ENCODE results near the gene GLI3.

Gene GLI3

DNA sequence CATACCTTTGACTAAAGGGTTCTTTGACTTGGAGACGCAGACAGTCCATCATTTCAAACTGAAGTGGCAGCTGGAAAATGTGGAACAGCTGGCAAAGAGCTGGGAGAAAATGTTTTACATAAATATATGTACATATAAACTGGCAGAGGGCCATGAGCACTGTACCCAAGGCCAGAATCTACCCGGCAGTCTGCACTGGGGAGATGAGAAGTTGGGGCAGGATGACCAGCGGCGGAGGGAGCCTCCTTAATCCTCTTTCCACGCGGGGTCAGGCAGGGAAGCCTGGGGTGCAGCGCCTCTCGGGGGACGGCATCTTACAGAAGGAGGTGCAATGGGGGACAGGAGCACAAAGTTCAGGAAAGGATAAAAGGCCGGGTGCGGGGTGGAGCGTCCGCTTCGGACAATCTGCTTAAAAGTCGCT is 1.3 kb downstream of the GLI3 start:
- no peak for DNase-seq

DNA sequence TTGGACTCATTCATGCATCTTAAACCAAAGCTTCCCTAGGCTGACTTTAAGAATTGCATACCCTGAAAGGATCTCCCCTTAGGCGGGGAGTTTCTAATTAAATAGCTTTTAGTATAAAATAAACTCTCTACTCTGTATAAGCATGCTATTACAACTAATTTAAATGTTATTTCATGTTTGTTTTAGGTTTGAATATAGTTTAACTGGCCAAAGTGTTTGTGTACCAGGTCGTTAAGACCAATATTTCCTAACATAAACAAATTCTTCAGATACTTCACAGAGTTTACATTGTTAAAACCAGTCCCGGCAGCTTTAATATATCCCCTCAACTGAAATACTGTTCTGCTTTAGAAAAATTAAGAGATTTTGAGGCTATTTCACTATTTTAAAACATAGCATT is 2.3 kb downstream of the GLI3 start:
- DNase-seq, result no peak

DNA sequence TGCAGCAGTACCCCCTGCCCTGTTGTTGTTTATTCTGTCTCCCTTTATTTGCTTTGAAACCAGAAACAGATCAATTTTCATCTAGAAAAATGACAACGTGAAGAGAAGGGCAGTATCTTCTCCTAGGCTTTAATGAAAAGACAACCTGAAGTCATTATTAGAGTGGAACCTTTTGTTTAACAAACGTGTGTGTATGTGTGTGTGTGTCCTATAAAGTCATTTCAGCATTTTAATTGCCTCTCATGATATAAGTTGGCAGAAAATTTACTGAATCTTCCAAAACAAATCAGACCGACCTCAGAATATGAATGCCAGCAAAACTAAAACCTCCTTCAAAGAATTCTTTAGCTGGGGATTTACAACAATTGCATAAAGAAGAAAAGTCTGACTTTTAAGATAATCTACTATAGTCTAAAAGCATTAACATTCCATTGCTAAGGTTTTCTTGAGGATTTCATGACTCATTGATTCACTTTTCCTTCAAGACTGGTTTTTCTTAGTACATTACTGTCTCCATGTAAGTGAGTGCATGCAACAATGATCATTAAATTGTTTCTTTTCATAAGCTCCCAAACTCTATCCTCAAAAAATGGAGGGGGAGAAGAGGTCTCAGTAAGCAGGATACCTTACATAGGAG is 3.2 kb downstream of the GLI3 start:
- no peak for DNase-seq

DNA sequence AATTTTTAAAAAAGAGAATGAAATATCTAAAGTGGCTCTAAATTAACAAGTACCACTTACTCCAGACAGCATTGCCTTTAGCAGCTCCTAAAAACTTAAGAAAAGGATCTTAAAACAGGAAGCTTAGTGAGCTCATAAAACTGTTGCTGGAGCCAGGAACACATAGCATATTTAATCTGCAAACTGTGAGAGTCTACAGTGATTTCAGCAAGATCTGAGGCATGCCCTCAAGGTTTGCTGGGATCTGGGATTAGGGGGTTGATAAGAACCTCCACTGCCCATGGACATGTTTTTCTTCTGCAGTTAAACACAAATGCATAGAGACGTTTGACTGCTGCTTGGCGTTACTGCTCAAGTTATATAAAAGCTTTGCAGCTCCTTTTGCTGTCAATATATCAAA is 3.8 kb downstream of the GLI3 start:
- no peak for DNase-seq

DNA sequence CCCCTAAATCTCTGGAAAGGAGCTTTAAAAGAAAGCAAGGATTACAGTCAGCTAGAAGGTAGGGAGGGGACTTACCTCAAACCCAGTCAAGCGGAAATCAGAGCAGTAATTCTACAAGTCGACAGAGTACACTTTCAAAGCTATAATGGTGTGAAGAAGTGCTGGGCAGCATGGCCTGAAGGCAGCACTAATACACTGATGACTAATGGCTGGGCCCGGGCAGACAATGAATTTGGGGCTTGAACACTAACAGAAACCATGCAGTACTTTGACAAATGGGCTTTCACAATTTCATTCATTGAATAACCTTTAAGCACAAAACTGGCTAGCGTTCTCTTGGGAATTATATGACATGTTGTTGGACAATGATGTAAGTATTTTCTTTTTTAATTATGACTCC is 4.7 kb downstream of the GLI3 start:
- no peak for DNase-seq

DNA sequence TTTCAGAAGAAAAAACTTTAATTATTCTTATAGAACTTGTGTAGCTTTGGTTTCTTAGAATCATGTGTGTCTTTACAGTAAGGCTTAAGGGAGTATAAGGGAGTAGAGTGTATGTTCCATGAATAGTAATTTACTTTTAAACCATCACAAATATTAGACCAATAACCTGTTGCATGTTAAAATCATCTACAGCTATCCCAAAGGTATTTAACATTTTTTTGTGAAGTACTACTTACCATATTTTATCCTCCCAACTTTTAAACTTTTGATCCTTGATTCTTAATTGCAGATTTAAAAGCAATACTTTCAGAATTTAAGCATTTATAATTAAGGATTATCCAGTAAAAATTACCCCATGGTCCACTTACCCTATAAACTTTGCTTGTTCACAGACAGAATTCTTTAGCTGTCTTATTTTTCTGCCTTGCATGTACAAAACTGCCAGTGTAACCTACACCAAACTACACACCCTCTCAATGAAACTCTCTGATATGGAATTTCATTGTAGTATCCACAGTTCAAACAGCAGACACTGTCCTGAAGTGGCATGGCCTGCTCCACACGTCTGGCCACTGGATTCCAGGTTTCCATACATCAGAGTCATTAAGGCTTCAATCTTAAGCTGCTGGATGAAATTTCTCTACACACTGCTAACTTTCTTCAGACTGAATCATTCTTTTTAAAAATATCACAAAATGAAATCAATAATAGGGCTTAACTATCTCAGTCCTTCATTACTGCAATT is 5.8 kb downstream of the GLI3 start:
- no peak for DNase-seq

DNA sequence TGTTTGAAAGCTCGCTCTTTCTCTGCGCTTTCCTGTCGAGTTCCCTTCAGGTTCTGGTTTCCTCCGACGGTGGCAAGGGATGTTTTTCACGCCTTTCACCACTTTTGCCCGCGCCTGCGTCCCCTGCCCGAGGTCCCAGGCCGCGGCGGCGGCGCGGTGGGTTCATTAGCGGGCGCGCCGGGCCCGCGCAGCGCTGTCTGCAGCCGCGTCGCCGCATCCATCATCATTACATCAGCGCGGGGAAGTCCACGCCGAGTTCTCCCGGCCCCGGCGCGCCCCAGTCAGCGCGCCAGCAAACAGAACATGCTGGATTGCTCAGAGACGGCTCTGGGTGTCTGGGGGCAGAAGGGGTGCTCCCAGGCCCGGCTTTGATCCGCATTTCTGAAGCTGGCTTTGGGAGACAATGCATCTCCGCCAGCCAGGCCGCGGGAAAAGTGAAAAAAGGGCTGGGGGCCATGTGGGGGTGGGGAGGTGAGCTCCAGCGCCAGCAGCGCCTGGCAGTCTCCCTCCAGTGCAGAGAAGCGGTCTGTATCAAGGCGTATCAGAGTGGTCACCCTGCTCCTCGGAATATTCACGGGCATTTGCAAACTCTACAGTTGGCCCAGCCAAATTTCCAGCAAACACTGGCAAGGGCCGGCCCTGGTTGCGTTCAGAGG is 8.9 kb downstream of the GLI3 start:
- DNase-seq, result no peak

DNA sequence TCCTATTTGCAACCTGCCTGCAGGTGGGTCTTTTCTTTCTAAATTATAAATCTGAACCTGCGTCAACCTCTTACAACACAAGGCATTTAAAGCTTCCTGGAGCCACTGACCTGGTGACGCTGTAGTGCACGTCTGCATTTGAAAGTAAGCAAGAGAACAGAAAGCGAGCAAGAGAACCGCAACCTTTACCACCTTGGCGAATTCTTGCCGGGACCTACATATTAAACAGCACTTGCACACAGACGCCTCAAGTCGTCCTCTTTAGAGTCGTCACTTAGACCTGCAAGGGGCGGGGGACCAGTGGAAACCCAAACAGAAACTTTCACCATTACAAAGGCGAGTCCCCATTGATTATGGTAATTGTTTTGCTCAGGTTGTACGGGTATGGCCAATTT is 9.5 kb downstream of the GLI3 start:
- DNase-seq, result no peak

DNA sequence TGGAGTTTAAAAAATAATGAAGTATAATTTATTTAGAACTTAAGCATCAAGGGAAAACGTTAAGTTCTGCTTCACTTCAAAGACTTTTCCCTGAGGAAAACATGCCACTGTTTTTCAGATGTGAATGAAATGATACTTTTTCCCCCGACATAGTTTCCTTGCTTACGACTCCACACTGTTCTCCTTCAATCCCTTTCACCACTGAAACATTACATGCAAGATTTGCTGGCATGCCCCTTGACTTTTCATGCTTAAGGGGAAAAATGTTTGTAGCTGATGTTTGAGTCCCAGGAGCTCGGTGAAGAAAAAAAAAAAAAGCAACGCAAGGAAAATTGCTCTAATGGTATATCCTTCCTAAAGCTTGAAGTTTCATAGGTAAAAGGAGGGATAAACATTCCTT is 10.0 kb downstream of the GLI3 start:
- DNase-seq, result no peak

DNA sequence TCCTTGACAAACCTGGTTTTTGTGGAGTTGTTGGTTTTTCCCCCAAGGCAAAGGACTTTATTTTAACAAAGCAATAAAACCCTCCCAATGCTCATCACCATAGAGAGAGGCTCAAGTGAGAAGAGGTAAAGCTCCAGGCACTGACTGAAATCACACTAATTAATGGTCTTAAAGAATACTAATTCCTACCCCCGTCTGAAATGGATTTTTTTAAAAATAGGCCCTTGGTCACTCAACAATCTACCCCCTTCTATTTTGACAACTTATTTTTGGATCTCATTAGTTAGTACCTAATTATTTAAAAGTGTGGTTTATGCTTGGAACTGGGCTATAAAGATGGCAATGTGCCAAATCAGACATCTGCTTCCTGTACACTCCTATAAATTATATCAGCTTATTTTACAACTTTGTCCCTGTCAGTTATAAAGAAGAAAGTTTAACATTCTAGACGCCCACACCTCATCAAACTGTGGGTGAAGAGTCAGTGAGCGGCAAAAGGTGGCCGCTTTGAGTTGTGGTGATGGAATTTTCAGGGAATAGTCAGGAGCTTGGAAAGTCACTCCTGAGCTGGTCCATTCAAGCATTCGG is 10.6 kb downstream of the GLI3 start:
- DNase-seq, result no peak

DNA sequence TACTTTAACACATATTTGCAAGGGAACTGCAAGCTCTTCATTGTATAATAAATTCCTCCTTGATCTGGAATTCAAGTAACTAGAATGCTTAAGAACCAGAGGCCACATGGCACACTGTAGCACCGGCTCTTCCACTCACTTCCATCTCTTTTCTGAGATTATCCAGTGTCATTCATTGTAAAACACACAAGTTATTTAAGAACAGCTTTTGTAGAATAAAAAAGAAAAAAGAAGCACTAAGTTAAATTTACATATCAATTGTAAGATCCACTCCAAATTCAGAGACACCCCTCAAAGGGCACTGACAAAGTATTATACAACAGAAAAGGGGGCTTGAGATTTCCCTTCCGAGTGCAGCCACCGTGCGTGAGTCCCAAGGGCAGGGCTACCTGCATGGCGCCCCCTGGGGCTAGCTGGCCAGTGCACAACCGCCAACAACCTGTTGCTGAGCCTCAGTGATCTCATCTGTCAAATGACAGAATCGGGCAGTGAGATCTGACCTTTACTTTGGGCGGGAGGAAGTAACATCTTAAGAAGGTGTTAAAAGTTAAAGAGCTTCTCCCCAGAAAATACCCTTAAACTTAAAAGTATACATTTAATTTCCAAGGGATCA is 12.5 kb downstream of the GLI3 start:
- no peak for DNase-seq

DNA sequence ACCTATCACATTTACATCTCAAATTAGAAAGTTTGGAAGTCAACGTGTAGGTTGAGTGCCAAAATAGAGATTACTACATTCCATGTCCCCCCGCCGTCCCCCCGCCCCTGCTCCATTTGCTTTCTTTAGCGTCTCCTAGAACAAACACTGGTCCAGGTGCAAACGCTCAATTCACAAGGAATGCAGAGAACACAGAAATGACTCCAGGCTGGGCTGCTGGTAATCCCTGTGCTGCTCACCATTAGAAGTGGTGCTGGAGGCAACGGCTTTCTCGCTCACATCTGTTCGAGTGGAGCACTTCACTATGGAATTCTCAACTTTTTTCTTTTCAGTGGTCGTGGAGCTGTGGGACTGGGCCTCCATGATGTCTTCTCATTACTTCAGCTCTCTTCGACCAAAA is 14.1 kb downstream of the GLI3 start:
- DNase-seq, result no peak

DNA sequence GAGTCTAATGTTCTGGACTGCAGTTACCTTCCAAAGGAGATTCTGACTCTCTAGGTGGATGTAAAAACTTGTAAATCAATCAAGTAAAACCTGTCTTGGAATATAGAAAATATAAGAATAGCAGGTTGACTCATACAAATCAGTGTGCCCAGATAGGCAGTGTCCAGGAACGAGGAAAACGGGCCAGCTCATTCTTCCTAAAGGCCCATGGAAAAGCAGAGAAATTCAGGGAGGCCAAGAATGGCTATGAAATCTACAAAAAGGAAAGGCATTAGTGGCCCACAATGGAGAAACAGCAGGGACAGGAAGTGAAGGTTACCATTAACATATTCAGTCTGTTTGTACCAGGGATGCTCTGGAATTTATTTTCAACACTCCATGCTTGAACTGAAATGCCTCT is 14.9 kb downstream of the GLI3 start:
- no peak for DNase-seq

DNA sequence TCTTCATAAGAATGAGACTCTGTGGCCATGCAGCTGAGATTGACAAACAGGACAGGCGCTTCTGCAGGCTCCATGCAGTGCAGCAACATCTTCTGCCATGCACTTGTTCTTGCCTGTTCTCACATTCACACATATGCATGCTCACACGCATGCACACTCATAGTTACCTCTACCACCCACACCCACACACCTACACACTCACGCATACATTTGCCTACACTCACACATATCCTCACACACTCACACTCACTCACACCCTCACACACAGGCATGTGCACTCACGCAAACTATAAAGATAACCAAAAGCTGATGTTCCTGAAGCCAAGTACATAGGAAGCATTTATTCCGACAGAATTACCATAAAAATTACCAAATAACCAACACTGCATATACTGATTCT is 15.7 kb downstream of the GLI3 start:
- no peak for DNase-seq

DNA sequence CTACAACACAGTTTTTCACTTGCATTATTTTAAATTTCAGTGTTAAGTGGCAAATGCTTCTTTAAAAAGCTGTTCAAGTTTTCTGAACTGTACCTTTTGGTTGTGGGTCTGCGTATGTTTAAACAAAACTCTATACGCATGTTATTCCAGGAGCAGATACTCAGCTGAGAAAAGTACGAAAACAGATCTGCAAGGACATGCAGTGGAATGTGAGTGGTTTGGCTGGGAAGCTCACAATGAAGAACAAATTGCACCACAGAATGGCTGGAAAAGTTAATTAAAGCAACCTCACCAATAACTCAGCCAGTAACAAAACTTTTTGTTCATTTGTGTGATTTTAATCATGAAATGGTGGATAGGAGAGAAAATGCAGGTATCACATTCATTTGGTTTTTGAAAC is 17.6 kb downstream of the GLI3 start:
- no peak for DNase-seq

DNA sequence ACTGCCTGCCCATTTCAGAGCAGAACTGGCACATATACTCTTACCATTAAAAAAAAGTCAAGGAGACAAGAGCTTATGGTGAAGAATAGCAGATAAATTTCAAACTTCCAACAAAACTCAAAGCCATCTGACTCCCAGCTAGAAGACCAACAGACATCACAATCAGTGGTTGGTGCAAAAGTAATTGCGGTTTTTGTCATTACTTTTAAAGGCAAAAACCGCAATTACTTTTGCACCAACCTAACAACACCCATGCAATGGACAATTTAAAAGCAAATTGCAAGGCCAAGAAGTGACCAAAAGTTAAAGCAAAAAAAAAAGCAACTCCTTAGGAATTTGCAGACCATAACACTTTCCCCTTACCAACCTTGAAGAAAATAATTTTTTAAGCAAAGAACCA is 18.8 kb downstream of the GLI3 start:
- no peak for DNase-seq

DNA sequence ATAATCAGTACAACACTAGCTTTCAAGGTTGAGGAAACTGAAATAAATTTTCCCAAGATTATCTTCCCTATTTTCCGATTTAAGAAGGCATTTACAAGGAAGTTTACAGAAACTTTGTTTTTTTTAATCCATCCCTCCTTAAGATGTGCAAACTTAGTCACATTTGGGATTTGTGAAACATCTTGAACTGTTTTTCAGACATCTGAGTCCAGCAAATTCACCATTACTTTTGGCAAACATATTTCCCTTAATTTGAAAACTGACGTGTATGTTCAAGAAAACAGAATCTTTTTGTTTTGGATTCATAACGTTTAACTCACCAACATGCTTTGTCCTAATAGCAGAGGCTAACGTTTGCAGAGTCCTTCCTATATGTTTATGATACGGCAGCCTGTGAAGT is 19.5 kb downstream of the GLI3 start:
- DNase-seq, result no peak

DNA sequence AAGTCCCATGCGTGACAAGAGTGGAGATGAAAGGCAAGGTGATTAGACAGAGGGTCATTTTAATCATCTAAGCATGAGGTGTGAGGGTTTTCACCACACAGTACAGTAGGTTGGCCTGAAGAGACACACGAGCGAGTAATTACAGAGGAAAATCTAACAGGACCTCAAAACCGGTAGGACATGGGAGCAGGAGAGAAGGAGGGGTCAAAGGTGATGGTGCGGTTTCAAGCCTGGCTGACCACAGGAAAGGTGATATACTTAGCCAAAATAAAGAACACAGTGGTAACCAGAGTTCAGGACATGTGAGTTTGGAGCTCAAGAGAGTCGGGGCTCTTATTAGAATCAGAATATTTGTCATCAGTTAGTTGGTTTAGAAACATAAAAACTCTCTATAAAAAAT is 20.0 kb downstream of the GLI3 start:
- no peak for DNase-seq

DNA sequence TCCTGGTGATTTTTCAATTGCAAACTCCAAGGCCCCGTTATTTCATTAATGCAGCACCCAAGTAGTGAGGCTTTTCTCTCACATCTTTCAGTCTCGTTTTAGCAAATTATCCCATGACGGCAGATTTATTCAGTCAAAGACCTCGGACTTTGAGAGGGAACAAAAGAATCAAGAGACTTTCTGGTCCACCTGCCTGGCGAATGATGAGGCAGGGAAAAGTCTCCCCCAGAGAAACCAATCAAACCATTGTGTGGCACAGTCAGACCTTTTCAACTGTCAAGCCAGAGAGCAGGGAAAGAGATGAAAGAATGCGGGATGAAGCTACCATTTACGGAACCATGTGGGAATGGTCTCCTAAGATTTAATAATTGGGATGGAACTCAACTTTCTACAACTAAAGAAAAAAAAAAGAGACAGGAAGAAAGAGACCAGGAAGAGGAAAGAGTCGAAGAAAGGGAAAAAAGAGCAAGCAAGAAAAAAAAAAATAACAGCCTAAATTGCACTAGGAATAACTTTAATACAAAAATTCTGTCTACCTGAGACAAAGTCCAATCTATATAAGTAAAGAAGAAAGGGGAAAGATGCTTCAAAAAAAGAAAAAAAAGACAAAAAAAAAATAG is 22.8 kb downstream of the GLI3 start:
- DNase-seq, result no peak

DNA sequence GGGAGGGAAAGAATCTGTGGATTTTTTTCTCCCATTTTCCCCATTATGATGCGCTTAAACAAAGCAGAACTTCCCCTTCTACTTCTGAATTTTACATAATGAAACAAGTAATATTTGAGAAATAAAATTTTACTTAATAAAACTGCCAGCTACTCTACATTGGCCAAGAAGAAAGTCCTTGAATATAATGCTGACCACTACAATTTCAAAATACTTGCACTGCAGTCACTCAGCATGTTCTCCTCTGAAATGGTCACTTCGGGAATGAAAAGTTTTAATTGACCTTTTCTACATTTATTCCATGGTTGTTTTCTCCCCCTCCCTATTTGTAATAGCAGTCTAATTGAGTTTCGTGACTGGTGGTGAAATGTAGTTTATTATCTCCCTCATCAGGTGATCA is 23.9 kb downstream of the GLI3 start:
- no peak for DNase-seq

DNA sequence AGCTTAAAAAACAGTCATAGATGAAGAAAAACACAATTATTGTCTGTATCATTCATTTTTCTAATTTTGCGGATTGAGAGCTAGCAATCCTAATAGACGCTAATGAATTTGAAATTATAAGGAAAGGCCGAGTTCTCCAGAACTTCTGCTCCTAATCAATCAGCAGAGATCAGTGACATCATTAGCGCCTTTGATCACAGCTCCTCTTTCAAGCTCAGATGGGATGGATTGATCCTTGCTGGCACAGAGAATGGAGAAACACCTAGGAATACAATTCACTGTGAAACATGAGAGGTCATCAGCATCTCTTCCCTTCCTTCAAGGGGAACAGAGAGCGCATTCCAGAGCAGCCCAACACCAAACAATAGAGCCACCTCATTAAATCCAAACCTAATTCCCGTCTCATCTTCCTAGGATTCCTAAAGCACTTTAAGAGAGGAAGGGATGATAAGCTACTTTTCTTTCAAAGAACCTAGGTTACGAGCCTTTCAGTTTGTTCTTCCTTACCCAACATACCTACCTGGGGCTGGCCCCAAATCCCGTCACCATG is 24.4 kb downstream of the GLI3 start:
- DNase-seq, result no peak

DNA sequence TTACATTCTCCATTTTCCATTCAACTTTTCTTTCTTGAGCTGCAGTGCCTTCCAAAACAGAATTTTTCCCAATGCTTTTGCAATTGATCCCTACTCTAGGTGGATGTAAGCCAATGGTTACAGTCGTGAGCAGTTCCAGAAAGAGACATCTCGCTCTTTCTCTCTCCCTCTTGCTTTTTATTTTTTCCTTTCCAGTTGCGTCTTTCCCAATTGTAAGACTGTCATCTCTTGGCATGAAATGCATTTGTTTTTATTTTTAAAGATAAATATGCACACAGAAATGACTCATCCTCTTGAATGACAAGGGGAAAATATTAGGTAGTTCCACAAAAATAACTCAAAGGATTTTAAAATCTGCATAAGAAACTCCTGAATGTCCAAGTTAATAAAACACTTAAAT is 25.1 kb downstream of the GLI3 start:
- no peak for DNase-seq

DNA sequence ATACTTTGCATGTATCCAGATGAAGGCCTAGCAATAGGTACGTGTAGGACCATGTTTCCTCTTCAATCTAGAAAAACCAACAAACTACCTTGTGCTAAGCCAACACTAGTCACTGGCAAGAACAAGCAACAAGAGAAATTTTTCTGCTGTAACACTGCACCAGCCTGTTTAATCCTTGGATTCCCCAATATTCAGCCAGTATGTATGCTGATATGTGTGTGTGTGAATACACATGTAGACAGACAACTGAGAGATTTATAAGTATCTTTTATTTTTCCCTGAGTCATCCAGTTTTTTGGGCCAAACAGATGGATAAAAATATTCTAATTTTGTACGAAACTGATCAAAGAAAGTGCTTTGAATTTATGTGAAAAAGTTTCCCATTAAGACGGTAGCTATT is 26.2 kb downstream of the GLI3 start:
- no peak for DNase-seq
